Neural cell (in vitro differentiated cells): ENCODE results near the gene RHOH. TPM values are rescaled to one million over a fixed set of nuclear protein-coding genes. Genes with fewer than 3 reads are reported as not detected.

ENCODE experiments used
- H2AFZ ChIP-seq: fragments of 200-600, 300-800 bp; sonication (generic), shearing (Covaris generic); 2 replicates; pipeline ENCODE4 v1.6.0; 2014; ENCODE audit warnings: low read depth, mild to moderate bottlenecking, antibody characterized with exemption, low read length, moderate library complexity
- H3F3A ChIP-seq: fragments of 200-600 bp; shearing (Covaris generic); 2 replicates; pipeline ENCODE4 v1.6.1; 2016; ENCODE audit warnings: mild to moderate bottlenecking, moderate library complexity, mixed read lengths, antibody characterized with exemption, low read length; ENCODE audit not compliant: insufficient read depth, poor library complexity, severe bottlenecking
- H3K27ac ChIP-seq: fragments of 200-600, 300-800 bp; sonication (generic), shearing (Covaris generic); 2 replicates; pipeline ENCODE4 v1.5.1; 2014; ENCODE audit warnings: mild to moderate bottlenecking, low read length, moderate library complexity
- H3K27me3 ChIP-seq: fragments of 300-800, 200-600 bp; sonication (generic), shearing (Covaris generic); 2 replicates; pipeline ENCODE4 v1.6.0; 2014; ENCODE audit warnings: mild to moderate bottlenecking, low read depth, low read length, moderate library complexity; ENCODE audit not compliant: insufficient read depth
- H3K36me3 ChIP-seq: fragments of 300-800, 200-600 bp; sonication (generic), shearing (Covaris generic); 2 replicates; pipeline ENCODE4 v1.5.1; 2014; ENCODE audit warnings: mild to moderate bottlenecking, antibody characterized with exemption, low read length, moderate library complexity; ENCODE audit not compliant: insufficient read depth
- H3K4me2 ChIP-seq: fragments of 300-800, 200-600 bp; sonication (generic), shearing (Covaris generic); 2 replicates; pipeline ENCODE4 v1.6.0; 2014; ENCODE audit warnings: mild to moderate bottlenecking, low read length
- H3K4me3 ChIP-seq: fragments of 300-800, 200-600 bp; sonication (generic), shearing (Covaris generic); 2 replicates; pipeline ENCODE4 v1.5.1; 2014; ENCODE audit warnings: mild to moderate bottlenecking, low read length, moderate library complexity
- H3K79me2 ChIP-seq: fragments of 200-600 bp; shearing (Covaris generic); replicated peaks from 2 replicates; pipeline ENCODE4 v1.6.0; 2014; ENCODE audit warnings: mild to moderate bottlenecking, low read length, moderate library complexity; ENCODE audit not compliant: insufficient read depth
- H3K9ac ChIP-seq: fragments of 300-800, 200-600 bp; sonication (generic), shearing (Covaris generic); 2 replicates; pipeline ENCODE4 v1.6.1; 2016; ENCODE audit warnings: mild to moderate bottlenecking, low read length, mixed read lengths
- H3K9me2 ChIP-seq: fragments of 200-600 bp; shearing (Covaris generic); 2 replicates; pipeline ENCODE4 v1.6.1; 2016; ENCODE audit warnings: mild to moderate bottlenecking, low read length, mixed read lengths; ENCODE audit not compliant: insufficient read depth
- H3K9me3 ChIP-seq: fragments of 200-600, 300-800 bp; sonication (generic), shearing (Covaris generic); 2 replicates; pipeline ENCODE4 v1.6.1; 2016; ENCODE audit warnings: mild to moderate bottlenecking, mixed run types, low read length, moderate library complexity, mixed read lengths
- H4K20me1 ChIP-seq: fragments of 200-600 bp; shearing (Covaris generic); 2 replicates; pipeline ENCODE4 v1.6.1; 2016; ENCODE audit warnings: mild to moderate bottlenecking, mixed run types; ENCODE audit not compliant: insufficient read depth
- CTCF ChIP-seq: fragments of 450-650 bp; IDR thresholded peaks from 2 replicates; pipeline ENCODE4 v1.5.1; 2014; ENCODE audit warnings: antibody characterized with exemption, mild to moderate bottlenecking, moderate library complexity; ENCODE audit not compliant: poor library complexity, severe bottlenecking
- EP300 ChIP-seq: fragments of 450-650 bp; conservative IDR thresholded peaks from 2 replicates; pipeline ENCODE4 v1.6.1; 2014; ENCODE audit warnings: antibody characterized with exemption, mild to moderate bottlenecking, moderate library complexity; ENCODE audit not compliant: poor library complexity, severe bottlenecking
- EZH2 ChIP-seq: fragments of 200-600, 300-800 bp; shearing (Covaris generic), sonication (generic); IDR thresholded peaks from 2 replicates; pipeline ENCODE4 v1.6.1; 2014; ENCODE audit warnings: antibody characterized with exemption, low read length, borderline replicate concordance, mild to moderate bottlenecking; ENCODE audit not compliant: insufficient read depth, poor library complexity, severe bottlenecking
- MXI1 ChIP-seq: fragments of 450-650 bp; conservative IDR thresholded peaks from 2 replicates; pipeline ENCODE4 v1.6.1; 2014; ENCODE audit warnings: antibody characterized with exemption, mild to moderate bottlenecking; ENCODE audit not compliant: poor library complexity, severe bottlenecking
- POLR2AphosphoS5 ChIP-seq: IDR thresholded peaks from 2 replicates; pipeline ENCODE4 v1.6.1; 2012
- RAD21 ChIP-seq: fragments of 450-650 bp; conservative IDR thresholded peaks from 2 replicates; pipeline ENCODE4 v1.6.1; 2014; ENCODE audit warnings: antibody characterized with exemption, mild to moderate bottlenecking, moderate library complexity
- REST ChIP-seq: IDR thresholded peaks from 2 replicates; pipeline ENCODE4 v1.6.1; 2012; ENCODE audit warnings: borderline replicate concordance
- SMC3 ChIP-seq: fragments of 450-650 bp; conservative IDR thresholded peaks from 2 replicates; pipeline ENCODE4 v1.6.1; 2014; ENCODE audit warnings: antibody characterized with exemption, mild to moderate bottlenecking, moderate library complexity; ENCODE audit not compliant: poor library complexity
- TAF1 ChIP-seq: IDR thresholded peaks from 2 replicates; pipeline ENCODE4 v1.6.1; 2012; ENCODE audit warnings: low read depth
- polyA plus RNA-seq: library from polyadenylated mRNA; depleted of rRNA; stranded (reverse); fragments of >200 nt; gene quantifications from 2 replicates; pipeline ENCODE4 v1.2.3, GENCODE V29; 2014

RHOH gene
- polyA plus RNA-seq, 1 donor from 2014 or later: not detected

- Histone ChIP-seq H3K36me3 (no peaks in the 10 kb centered on the region), H3K27me3 (no peaks in the 10 kb centered on the region), H3K79me2 (no peaks in the 10 kb centered on the region), H3K27ac (no peak overlapping the region), H3F3A (no peaks in the 10 kb centered on the region), H3K9me3 (no peaks in the 10 kb centered on the region), H2AFZ (no peak overlapping the region), H3K9ac (no peak overlapping the region), H3K4me3 (no peak overlapping the region), H3K9me2 (no peaks in the 10 kb centered on the region), H4K20me1 (no peaks in the 10 kb centered on the region), H3K4me2 (no peak overlapping the region)
- TF ChIP-seq TAF1 (no peak), POLR2AphosphoS5 (no peak)
Measured at GRCh38 chr4:40223343-40223742, 26.5 kb downstream of the RHOH start.

- Histone ChIP-seq H3K4me3 (no peak overlapping the region), H3K27me3 (no peaks in the 10 kb centered on the region), H3K9me3 (no peaks in the 10 kb centered on the region), H3K79me2 (no peaks in the 10 kb centered on the region), H3K9ac (no peak overlapping the region), H4K20me1 (no peaks in the 10 kb centered on the region), H3K27ac (no peak overlapping the region), H3K9me2 (no peaks in the 10 kb centered on the region), H3K4me2 (no peak overlapping the region), H2AFZ (no peak overlapping the region), H3F3A (no peaks in the 10 kb centered on the region), H3K36me3 (no peaks in the 10 kb centered on the region)
- TF ChIP-seq POLR2AphosphoS5 (no peak), MXI1 (no peak), REST (no peak), EZH2 (no peak), TAF1 (no peak), RAD21 (no peak), EP300 (no peak), CTCF (no peak), SMC3 (no peak)
Measured at GRCh38 chr4:40224432-40224831, 27.6 kb downstream of the RHOH start.

GRCh38 chr4:40225497-40225896, 28.7 kb downstream of the RHOH start:
- Histone ChIP-seq H4K20me1 (no peaks in the 10 kb centered on the region), H3K27ac (no peak overlapping the region), H3F3A (no peaks in the 10 kb centered on the region), H3K79me2 (no peaks in the 10 kb centered on the region), H3K27me3 (no peaks in the 10 kb centered on the region), H2AFZ (no peak overlapping the region), H3K36me3 (no peaks in the 10 kb centered on the region), H3K4me2 (no peak overlapping the region), H3K4me3 (no peak overlapping the region), H3K9me2 (no peaks in the 10 kb centered on the region), H3K9me3 (no peaks in the 10 kb centered on the region), H3K9ac (no peak overlapping the region)
- TF ChIP-seq EP300 (no peak), EZH2 (no peak), MXI1 (no peak), REST (no peak), RAD21 (no peak), CTCF (no peak), TAF1 (no peak), SMC3 (no peak), POLR2AphosphoS5 (no peak)
